Keratinocyte (primary cell): ENCODE measurements around the gene CYP19A1.

Source experiments
- EZH2 ChIP-seq: IDR thresholded peaks from one replicate; pipeline ENCODE4 v1.6.1; 2012; ENCODE audit warnings: inconsistent platforms, mild to moderate bottlenecking, low read length, moderate library complexity
- TF ChIP-seq, protein P1 (sequence below), 3 experiments: IDR thresholded peaks in 1 of 3; conservative IDR thresholded peaks in 1 of 3; optimal IDR thresholded peaks in 1 of 3; 2 replicates in 2 of 3; 3 replicates in 1 of 3; pipeline versions ENCODE3 to v1.5.1; 2011; ENCODE audit warnings: low read length in 3 of 3, mild to moderate bottlenecking in 3 of 3, moderate library complexity in 2 of 3, control low read depth in 1 of 3, inconsistent platforms in 1 of 3; ENCODE audit not compliant: insufficient read depth in 2 of 3; ENCODE audit errors: extremely low read depth in 1 of 3

DNA sequence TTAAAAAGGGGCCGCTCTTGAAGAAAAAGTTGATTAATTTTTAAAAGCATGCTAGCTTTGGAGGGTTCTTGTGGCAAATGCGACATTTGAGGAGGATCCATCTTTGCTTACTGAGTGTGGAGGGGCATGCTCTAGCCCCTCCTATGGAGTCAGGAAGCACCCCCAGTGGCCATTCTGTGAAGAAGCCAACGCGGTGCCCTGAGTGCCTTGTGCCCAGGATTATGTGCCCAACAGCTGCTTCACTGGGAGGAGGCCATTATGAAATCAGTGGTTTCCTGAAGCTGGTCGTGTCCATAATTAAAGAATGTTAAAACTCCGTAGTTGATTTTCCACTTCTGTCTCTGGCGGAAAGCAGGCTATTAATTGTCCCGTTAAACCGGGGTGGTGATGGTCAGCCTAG lies 174.6 kb downstream of the CYP19A1 start:
- TF ChIP-seq, protein P1, sequence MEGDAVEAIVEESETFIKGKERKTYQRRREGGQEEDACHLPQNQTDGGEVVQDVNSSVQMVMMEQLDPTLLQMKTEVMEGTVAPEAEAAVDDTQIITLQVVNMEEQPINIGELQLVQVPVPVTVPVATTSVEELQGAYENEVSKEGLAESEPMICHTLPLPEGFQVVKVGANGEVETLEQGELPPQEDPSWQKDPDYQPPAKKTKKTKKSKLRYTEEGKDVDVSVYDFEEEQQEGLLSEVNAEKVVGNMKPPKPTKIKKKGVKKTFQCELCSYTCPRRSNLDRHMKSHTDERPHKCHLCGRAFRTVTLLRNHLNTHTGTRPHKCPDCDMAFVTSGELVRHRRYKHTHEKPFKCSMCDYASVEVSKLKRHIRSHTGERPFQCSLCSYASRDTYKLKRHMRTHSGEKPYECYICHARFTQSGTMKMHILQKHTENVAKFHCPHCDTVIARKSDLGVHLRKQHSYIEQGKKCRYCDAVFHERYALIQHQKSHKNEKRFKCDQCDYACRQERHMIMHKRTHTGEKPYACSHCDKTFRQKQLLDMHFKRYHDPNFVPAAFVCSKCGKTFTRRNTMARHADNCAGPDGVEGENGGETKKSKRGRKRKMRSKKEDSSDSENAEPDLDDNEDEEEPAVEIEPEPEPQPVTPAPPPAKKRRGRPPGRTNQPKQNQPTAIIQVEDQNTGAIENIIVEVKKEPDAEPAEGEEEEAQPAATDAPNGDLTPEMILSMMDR (optimal IDR thresholded peaks at IDR 0.05 in 1 of 3, IDR thresholded peaks at IDR 0.05 in 1 of 3, conservative IDR thresholded peaks at IDR 0.05 in 1 of 3; ENCODE audit: extremely low read depth in 1 of 3, insufficient read depth in 2 of 3, low read length in 3 of 3): no peak
- TF ChIP-seq EZH2: no peak
